HEK293T (cell line): Measurements from ENCODE around the gene PIK3R5.

Experiments
- ARNT ChIP-seq: fragments of 450-650 bp; IDR thresholded peaks from 2 replicates; pipeline ENCODE4 v1.6.1; 2017; ENCODE audit warnings: mild to moderate bottlenecking
- BHLHE40 ChIP-seq: fragments of 450-650 bp; IDR thresholded peaks from 2 replicates; pipeline ENCODE4 v1.6.1; 2016; ENCODE audit warnings: mild to moderate bottlenecking, moderate library complexity, borderline replicate concordance
- CTBP1 ChIP-seq: fragments of 450-650 bp; IDR thresholded peaks from 2 replicates; pipeline ENCODE4 v1.6.1; 2016; ENCODE audit warnings: borderline replicate concordance
- ELF4 ChIP-seq: fragments of 450-650 bp; IDR thresholded peaks from 2 replicates; pipeline ENCODE4 v1.6.1; 2017; ENCODE audit warnings: antibody characterized with exemption
- FOXA1 ChIP-seq: fragments of 450-650 bp; IDR thresholded peaks from 2 replicates; pipeline ENCODE4 v1.6.1; 2016; ENCODE audit warnings: mild to moderate bottlenecking
- FOXK2 ChIP-seq: fragments of 450-650 bp; IDR thresholded peaks from 2 replicates; pipeline ENCODE4 v1.6.1; 2016; ENCODE audit warnings: mild to moderate bottlenecking
- FOXM1 ChIP-seq: fragments of 450-650 bp; IDR thresholded peaks from 2 replicates; pipeline ENCODE4 v1.6.1; 2017; ENCODE audit warnings: mild to moderate bottlenecking, borderline replicate concordance
- LEF1 ChIP-seq: fragments of 450-650 bp; IDR thresholded peaks from 2 replicates; pipeline ENCODE4 v1.6.1; 2017; ENCODE audit warnings: mild to moderate bottlenecking, borderline replicate concordance
- NFRKB ChIP-seq: fragments of 450-650 bp; IDR thresholded peaks from 2 replicates; pipeline ENCODE4 v1.6.1; 2016; ENCODE audit warnings: mild to moderate bottlenecking, moderate library complexity
- PKNOX1 ChIP-seq: fragments of 450-650 bp; IDR thresholded peaks from 2 replicates; pipeline ENCODE4 v1.6.1; 2016
- SP1 ChIP-seq: fragments of 450-650 bp; IDR thresholded peaks from 2 replicates; pipeline ENCODE4 v1.6.1; 2017
- SUZ12 ChIP-seq: fragments of 450-650 bp; IDR thresholded peaks from 2 replicates; pipeline ENCODE4 v1.6.1; 2016; ENCODE audit warnings: mild to moderate bottlenecking
- TARDBP ChIP-seq: fragments of 450-650 bp; IDR thresholded peaks from 2 replicates; pipeline ENCODE4 v1.6.1; 2016
- ZNF384 ChIP-seq: fragments of 450-650 bp; IDR thresholded peaks from 2 replicates; pipeline ENCODE4 v1.6.1; 2016

- TF ChIP-seq NFRKB (no peak), SUZ12 (no peak), TARDBP (no peak), ARNT (no peak), FOXK2 (no peak), BHLHE40 (no peak), FOXM1 (no peak), ZNF384 (no peak), SP1 (no peak), LEF1 (no peak), ELF4 (no peak), FOXA1 (no peak), PKNOX1 (no peak), CTBP1 (no peak)
These were observed 95.0 kb downstream of the PIK3R5 start for GRCh38 chr17:8870406-8871040.
